Non-pigmented ciliary epithelial cell (primary cell): ENCODE measurements around the gene METTL21C.

ENCODE experiments used
- DNase-seq: peaks from one replicate; pipeline ENCODE4 v3.0.0-alpha.2; 2010; ENCODE audit warnings: low read depth

METTL21C gene

DNA sequence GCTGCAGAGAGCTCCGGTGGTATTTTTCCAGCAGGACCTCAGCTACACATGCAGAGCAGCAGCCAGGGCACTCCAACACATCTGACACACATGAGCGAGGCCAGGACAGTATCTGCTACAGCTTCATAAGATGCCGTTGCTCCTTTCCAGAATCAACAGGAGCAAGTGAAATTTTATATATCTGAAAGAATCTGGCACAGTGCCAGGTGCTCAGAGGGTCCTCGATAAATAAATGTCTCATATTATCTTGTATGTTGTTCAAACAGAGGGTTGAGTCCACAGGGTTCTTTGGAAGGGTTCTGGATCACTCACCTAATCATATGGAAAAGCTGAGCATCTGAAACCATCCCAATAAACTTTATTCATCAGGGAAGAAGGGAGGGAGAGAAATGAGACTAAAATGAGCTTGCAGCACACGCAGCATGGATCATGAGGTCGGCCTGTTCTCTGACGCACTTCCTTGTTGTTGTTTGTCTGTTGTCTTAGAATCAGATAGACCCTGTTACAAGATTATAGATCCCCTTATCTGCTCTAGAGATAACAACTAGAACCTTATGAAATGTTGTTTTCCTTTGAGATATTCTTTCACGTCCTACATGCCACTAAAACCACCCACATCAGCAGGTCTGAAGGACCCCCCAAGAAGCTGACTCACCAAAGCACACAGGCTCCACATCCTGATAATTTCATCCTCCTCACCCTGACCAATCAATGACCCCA, 3.2 kb upstream of the METTL21C start:
- DNase-seq: no peak

DNA sequence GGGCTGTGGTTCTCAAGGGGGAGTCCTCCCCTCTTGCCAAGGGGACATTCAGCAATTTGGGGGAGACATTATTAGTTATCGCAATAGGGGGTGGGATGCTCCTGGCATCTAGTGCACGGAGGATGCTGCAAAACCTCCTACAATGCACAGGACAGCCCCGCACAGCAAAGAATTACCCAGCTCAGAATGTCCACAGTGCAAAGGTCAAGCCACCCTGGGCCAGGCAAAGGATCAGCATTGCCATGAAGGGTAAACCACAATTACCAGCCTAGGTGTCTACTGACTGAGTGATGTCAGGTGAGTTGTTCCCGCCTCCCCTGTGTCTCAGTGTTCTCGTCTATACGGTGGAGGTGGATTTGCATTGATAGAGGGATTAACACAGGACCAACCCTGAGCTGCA, 2.4 kb upstream of the METTL21C start:
- DNase-seq: no peak

DNA sequence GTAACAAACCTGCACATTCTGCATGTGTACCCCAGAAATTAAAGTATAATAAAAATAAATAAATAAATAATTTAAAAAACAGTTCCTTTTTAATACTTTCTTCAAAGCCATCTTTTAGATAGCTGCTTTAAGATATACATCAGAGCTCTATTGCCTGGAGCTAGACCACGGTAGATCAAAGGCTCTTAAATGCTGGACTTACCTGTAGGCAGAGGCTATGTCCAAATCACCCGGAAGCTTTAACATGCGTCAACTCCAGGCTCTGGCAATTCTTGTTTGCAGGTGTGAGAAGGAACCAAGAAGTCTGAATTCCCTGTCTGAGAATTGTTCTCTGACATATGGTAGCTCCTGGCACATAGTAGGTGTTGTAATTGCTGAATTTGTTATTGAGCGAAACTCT, 1.6 kb upstream of the METTL21C start:
- DNase-seq: no peak

DNA sequence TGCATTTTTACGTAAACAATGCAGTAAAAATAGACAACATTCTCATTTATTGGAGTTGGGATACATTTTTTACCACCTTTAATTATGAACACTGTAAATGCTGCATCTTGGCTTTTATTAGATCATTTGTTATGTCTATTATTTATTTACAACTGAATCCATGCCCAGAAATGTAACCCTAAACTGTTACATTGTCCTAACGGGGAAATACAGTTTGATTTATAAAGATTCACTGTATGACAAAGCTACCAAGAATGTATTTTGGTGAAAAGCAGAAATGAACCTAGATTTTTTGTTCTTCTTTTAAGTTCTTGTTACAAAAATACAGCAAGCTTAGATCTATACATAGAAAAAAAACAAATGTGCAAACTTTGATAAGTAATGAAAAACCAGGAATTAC, 1.1 kb downstream of the METTL21C start:
- no peak for DNase-seq

DNA sequence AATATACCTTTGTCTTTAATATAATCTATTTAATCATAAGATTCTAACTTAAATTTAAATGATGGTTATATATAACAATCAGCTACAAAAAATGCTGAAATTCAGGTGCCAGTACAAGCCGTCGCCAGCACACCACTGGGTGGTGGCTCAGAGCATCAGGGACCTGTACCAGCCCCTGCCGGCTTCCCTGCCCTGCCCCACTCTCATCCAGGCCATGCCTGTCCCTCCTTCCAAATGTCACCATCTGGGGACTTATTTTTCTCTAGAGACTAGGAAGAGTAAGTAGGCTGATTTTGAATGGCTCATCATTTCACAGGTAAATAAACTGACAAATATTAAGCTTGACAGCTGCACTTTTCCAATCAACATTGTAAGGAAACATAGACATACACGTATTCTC, 1.6 kb downstream of the METTL21C start:
- no peak for DNase-seq

DNA sequence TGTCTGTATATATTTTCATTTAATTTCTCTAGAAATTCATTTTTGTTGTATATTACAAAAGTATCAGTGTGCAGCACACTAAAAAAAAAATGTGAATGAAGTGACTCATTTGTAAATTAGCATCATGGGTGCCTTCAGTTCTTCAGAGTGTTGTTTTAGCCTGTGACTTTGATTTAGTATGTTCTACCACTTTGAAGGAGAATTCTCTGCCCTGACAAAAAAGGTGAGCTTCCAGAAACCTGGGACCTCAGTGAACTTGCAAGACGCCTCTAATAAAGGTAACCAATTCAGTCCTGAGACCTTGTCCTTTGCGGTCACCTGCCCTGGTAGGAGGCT, 2.4 kb downstream of the METTL21C start:
- DNase-seq: no peak

DNA sequence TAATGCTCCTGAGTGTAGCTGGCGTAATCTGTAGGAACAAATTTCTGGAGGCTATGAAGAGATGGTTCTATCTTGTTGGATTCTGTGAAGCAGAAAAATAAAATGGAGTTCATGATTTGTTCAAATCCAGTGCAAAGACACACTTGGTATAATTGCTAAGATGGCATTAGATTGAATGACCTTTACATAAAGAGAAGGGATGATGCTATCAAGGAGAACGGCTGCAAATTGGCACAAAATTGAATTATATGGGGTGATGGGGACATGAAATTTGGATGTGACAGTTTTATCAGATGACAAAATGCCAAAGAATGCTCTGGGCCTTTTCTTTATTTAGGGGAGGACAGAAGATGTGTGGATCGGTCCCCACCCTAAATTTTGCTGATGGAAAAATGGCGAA, 4.0 kb downstream of the METTL21C start:
- DNase-seq: no peak

DNA sequence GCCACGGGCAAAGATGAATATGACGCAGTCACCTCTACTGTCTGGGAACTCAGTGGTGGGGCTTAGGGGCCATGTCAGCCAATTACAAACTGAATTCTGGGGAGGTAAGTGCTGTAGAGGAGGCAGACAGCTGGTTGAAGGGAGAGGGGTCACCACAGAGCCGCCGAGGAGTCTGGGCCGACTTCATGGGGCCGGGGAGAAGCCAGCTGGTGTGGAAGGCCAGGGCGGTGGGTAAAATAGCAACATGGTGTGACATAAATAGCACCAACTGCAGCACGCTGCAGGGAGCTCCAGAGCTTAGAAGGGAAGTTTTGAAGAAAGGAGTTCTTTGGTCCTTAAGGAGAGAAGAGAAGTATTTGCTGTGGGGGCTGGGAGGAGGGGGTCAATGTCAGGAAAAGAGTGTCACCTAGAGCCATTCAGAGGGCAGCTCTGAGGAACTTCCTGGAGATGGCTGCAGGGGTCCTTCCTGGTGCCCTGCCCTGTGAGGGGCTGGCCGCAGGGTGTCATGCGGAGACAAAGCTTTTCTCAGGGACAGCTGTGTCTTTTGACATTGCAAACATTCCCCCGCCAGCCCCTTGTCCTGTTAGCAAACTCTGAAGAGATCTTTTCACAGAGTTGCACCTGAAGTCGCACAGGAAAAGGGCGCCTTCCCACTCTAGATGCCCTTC, 6.4 kb downstream of the METTL21C start:
- DNase-seq: no peak

DNA sequence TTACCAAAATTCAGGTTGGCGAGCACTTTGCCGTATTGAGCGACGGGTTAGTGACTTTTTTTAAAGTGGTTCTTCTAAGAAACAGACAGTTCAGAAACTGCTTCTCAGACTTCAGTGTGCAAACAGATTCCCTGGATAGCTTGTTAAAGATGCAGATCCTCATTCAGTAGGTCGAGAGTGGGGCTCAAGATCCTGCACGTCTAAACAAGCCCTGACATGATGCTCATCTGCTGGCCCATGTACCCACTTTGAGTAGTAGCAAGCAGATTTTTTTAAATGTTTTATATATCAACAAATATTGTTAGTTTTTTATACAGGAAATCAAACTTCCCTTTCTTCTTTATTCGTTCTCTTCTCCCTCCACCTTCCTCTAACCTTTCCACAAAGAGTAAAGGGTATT, 7.3 kb downstream of the METTL21C start:
- DNase-seq: no peak

DNA sequence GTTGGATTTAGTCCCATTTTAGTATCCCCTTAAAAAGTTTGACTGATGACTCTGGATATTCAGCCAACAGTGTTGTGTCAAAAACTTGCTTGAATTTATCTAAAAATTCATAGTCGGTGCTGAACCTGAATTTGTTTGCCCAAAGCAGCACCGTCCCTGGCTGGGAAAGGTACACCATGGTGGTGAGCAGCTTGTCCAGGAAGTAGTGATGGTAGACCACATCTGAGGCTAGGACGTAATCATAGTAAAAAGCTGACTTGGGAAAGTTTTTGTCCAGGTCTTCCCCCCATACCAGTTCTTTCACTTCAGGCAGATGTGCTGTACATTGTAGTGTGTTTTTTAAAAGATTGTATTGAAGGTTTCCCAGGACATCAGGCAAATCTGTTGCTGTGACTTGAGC, 8.8 kb downstream of the METTL21C start:
- DNase-seq: no peak

DNA sequence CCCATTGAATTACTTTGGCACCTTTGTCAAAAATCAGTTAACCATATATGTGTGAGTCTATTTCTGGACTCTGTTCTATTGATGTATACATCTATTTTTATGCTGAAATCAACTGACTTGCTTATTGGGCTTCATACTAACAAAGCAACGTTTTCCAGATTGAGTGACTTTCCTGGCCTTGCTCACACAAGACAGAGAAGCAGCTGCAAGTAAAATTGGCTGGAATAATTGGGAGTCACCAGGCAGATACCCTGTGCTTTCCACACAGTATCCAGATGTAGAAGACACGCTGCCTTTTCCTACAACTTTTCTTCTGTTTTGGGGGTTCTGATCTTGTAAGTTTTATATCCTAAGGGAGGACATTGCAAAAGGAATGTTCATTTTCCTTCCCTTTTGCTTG, 11.2 kb downstream of the METTL21C start:
- no peak for DNase-seq

DNA sequence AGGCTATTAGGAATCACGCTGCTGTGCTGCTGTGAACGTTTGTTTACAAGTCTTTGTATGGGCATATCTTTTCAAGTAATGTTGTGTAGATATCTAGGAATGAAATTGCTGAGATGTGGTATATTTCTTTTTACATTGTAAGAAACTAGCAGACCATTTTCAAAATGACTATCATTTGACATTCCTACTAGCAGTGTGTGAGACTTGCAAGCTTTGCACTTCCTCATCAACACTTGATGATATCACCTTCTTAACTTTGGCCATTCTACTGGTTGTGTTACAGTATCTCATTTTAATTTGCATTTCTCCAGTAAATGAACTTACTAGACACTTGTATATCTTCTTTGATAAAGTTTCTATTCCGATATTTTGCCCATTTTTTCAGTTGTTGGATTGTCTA, 12.1 kb downstream of the METTL21C start:
- DNase-seq: no peak

DNA sequence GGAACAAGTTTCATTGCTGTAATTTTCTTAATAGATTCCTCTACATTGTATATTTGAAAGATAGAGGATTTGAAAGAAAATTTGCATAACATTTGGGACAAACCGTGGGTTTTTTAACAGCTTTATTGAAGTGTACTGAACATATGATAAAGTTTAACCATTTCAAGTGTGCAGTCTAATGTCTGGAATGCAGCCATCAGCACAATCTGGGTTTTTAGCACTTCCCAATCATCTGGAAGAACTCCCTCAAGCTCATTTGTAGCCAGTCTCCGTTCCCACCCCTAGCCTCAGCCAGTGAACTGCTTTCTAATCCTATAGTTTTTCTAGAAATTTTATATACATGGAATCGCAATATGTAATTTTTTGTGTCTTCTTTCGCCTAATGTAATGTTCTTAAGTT, 12.6 kb downstream of the METTL21C start:
- DNase-seq: no peak

DNA sequence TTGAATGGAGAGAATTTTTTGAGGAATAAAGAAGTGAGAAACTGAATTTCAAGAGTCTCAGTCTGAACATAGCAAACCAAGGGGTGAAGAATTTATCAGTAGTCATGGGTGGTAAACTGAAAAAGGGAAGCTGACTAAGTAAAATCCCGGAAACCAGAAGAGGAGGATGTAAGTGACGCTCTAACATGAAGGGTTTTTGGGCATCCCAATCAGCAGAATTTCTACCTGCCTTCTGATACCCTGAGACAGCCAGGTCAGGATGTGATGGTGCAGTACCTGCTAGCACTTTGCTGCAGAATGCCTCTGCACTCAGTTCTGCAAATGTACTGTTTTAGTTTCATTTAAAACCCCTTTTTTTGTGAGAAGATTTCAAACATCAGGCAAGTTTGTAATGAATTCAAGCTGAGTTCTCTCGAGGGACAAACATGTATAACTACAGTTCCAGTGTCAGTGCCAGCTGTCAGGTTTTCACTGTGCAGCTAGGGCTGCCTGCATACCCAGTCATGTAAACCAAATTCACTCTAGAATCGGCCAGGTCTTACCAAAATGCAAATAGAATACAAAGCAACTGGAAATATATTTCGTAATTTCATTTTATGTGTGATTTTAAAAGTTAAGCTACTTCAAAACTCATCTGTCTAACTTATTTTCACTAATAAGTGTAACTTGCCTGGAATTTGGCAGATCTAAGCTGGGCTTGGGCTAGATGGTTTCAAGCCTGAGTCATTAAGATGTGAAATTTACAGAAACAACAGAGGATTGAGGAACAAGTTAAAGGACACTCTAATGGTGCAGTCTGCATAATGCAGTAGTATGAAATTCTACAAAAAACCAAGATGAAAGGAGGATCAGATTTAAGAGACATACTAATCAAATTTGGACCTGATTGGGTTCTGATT, 13.8 kb downstream of the METTL21C start:
- DNase-seq: no peak

DNA sequence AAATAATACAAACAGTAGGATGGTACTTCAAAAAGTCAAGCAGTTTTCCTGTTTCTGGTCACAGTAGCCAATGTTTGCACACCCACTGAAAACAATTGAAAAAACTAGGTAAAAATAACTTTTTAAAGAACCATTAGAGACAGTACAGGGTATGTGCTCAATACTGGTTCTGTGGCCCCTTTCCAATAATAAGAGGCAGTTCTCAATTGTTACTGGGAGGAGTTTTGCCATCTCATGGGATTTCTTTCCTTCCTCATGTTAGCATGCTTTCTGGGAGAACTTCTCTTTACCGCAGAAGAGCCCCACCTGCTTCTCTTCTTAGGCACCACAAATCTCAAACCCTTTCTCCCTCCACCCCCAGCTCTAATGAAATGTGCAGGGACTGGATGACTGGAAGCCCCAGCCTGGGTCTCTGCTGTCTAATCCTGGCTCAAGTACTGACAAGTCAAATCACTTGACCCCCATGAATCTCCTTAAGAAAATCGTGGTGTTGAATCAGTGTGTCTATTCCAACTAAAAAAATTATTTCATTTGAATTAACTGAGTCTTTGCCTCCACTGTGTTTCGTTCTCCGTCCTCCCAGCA, 14.6 kb downstream of the METTL21C start:
- DNase-seq: no peak

DNA sequence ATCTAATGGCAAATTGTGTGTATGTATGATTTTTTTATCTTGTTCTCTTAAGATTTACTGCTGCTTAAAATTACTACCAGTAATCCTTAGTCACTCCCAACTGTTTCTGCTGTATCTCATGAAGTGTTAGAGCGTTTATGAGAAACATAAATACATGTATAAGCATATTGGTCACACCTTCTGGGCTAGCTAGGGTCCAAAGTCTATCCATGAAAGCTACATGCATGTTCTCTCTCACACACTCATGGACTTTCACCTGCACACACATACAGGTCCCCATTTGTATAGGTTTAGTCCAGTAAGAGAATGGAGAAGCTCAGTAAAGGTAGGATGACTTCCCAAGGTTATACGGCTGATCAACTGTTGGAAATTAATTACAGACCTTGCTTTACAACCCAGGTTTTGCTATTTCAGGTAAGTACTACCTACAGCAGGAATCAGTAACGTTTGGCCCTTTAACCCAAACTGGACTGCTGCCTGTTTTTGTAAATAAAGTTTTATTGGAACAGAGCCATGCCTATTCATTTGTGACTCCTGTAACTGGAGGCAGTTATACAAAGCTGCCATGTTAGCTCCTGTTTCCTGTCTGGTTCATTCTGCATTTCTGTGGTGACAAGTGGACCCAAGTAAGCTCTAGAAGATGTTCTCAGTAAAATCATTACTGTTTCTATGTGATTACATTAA, 15.3 kb downstream of the METTL21C start:
- DNase-seq: no peak

DNA sequence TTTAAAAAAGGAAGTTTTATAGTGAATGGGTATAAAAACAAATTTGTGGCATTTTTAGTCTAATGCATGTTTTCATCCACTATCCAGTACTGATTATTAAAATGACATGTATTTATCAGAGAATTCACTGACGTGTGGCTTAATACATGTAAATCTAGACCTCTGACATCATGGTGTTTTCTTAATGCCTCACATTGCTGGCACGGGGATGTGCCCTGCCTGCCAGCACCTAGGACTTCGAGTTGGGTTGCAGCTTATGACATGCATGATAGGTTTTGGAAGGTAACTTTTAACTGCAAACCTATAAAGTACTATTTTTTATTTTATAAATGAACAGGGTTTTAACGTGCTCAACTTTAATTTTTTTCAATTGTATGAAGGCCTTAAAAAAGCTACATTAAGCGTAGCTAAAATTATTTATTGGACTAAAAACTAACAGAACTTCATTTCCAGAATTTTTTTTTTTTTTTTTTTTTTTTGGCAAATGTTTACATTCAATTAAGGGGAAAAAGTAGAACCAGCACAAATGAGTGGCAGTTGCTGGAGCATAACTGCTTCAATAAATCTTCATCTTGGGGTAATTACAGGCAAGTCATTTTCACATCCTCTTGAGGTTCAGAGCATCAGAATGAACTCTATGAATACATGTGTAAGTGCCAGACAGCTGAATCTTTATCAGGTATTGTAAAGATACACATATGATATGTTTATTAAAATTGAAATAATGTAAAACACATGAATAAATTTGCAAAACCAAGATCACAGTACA, 16.3 kb downstream of the METTL21C start:
- no peak for DNase-seq

DNA sequence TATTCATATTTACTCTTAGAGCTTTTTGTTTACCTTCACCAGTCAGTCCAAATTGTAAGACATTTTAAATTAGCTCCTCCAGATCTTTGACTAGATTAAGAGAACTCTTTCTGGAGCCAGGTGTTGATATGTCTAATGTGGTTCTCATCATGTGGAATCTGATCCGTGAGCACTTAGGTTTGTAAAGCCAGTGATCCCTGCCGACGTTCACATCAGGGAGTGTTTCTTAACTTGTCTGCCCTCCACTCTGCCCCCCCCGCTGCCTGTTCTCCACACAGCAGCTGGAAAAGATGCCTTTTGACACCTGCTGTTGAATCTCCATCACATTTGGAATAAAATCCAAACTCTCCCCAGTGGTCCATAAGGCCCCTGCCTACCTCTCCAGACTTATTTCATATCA, 17.7 kb downstream of the METTL21C start:
- DNase-seq: no peak

DNA sequence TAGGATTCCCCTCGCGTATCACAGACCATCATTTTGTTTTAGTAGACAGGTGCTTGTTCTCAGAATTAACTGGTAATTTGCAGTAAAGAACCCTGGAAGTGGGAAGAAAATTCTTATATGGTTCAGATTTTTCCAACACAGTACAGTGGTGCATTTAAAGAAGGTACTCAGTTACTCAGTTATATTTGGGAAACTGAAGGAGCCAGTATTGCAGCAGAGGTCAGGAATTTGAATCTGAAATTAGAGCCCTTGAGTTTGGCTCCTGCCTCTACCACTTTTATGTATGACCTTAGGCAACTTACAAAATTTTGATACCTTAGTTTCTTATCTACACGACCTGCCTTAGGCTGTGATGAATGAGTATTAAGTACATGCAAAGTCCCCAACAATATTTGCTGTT, 19.7 kb downstream of the METTL21C start:
- DNase-seq: no peak

DNA sequence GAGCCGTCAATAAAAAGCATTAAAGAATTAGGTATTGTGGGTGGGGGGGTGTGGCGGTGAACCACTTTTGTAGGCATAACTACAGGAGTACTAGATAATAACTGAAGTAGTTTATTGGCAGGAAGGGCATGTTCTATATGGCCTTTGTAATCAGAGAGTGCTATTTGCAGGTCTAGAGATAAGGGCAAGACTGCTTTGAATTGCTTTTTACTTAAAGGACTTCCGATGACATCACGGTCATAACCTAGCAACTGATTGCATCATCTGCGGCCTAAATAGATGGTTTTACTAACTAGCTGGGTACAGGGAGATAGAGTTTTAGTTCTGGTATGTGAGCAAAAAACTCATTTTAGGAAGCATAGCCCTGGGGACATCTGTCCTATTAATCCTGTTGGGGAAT, 24.7 kb downstream of the METTL21C start:
- DNase-seq: no peak

DNA sequence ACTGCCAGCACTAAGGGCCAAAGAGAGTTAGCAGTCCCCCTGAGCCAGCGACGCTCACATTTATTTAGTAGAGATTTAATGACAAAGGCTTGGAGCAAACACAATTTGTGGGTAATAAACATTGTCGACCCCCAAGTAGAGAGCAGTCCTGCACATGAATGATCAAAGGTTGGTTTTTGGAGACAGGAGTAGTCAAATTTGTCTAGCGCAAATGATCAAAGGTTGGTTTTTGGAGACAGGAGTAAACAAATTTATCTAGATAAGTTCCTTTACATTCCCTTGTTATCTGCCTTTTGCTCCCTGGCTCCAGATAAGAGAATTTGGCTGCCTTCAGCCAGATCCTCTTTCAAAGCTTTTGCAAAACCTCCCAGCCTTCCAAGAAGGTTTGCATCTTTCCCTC, 26.9 kb downstream of the METTL21C start:
- no peak for DNase-seq
